ENCODE data around the gene DMPK. TPM values are rescaled to one million over a fixed set of nuclear protein-coding genes. Genes with fewer than 3 reads are reported as not detected.

The DMPK gene
- total and polyA plus RNA-seq, 2 of the 4 experiments (the other 2 are of a cell fraction): 7.9 to 50.7 TPM

GRCh38 chr19:45745606-45746005 is 36.7 kb downstream of the DMPK start:
- Histone ChIP-seq H3K9ac (ENCODE audit: low read depth, low read length) (no peak overlapping the region), H4K8ac (ENCODE audit: low read depth in 2 of 2, low read length in 2 of 2) (no peak overlapping the region), H4K20me1 (ENCODE audit: insufficient read depth, low read length) (no peaks in the 10 kb centered on the region), H3K14ac (replicated peaks; ENCODE audit: low read depth, low read length) (no peak overlapping the region), H3K4ac (ENCODE audit: low read depth, low read length) (no peak overlapping the region), H3K4me3 (ENCODE audit: insufficient read depth, low read depth, low read length) (no peak overlapping the region), H3K18ac (ENCODE audit: low read depth, low read length) (no peak overlapping the region), H3K79me1 (ENCODE audit: low read depth in 1 of 2, low read length in 2 of 2) (no peaks in the 10 kb centered on the region), H2AK9ac (replicated peaks; ENCODE audit: low read depth, low read length, poor library complexity) (no peak overlapping the region), H2BK15ac (ENCODE audit: low read depth, low read length) (no peak overlapping the region), H2BK20ac (ENCODE audit: low read depth, low read length) (no peak overlapping the region), H3K4me2 (ENCODE audit: low read depth, low read length) (no peak overlapping the region), H3K36me3 (ENCODE audit: control insufficient read depth, insufficient read depth, low read length) (no peaks in the 10 kb centered on the region), H2AK5ac (ENCODE audit: low read depth, low read length) (no peak overlapping the region), H3K27ac (ENCODE audit: insufficient read depth, low read length) (no peak overlapping the region), H3K27me3 (ENCODE audit: control insufficient read depth, insufficient read depth, low read length) (peaks cover 22% of the 10 kb centered on the region), H2BK120ac (ENCODE audit: low read depth, low read length) (no peak overlapping the region), H3K56ac (ENCODE audit: extremely low read depth, insufficient read depth, low read length) (no peak overlapping the region), H3K9me3 (ENCODE audit: control insufficient read depth, insufficient read depth, low read length) (no peaks in the 10 kb centered on the region), H4K91ac (ENCODE audit: insufficient read depth, low read depth, low read length) (no peak overlapping the region), H2AFZ (replicated peaks; ENCODE audit: low read length, poor library complexity) (no peak overlapping the region), H3K9me1 (ENCODE audit: insufficient read depth, low read length) (no peaks in the 10 kb centered on the region), H3K23ac (ENCODE audit: low read depth, low read length) (no peak overlapping the region), H4K5ac (ENCODE audit: low read depth, low read length) (no peak overlapping the region), H3K4me1 (ENCODE audit: control insufficient read depth, insufficient read depth, low read length) (no peaks in the 10 kb centered on the region), H2BK5ac (ENCODE audit: low read depth, low read length, poor library complexity, severe bottlenecking) (no peak overlapping the region)
- DNase-seq (no peak), ATAC-seq (ENCODE audit: low read depth) (no peak)
- POLR2A ChIA-PET (ENCODE audit: unreplicated experiment): no interaction called here
- CTCF ChIA-PET: no interaction called here
- intact Hi-C loops (cut with micrococcal nuclease) (no loop called here), in situ Hi-C loops (cut with MboI; ENCODE audit: low sequenced_read_pairs) (no loop called here), dilution Hi-C loops (cut with HindIII; ENCODE audit: low sequenced_read_pairs, unreplicated experiment) (no loop called here)
- BruUV-seq (replicated peaks): no TSS peak
- TF ChIP-seq BHLHE40 (IDR thresholded peaks at IDR 0.05; ENCODE audit: low read depth, low read length): no peak
- no peak for TF ChIP-seq POLR2A (IDR thresholded peaks at IDR 0.05; ENCODE audit: low read depth, low read length)
- no peak for TF ChIP-seq CEBPB (IDR thresholded peaks at IDR 0.05; ENCODE audit: low read depth, low read length)
- WGBS, 2 experiments (ENCODE audit: extremely low coverage in 2 of 2, insufficient read length in 1 of 2): 87% methylated on average over 5 of the region's 6 CpGs; no CpG with 5 or more reads in 1 of the 2 experiments
